Panc1 (cell line): ENCODE data around the gene HEPACAM2.

Experiments used
- CTCF ChIP-seq: fragments of 450-650 bp; IDR thresholded peaks from 2 replicates; pipeline ENCODE4 v1.5.1; 2017; ENCODE audit warnings: mild to moderate bottlenecking
- TF ChIP-seq, protein P1 (sequence below), 2 experiments: IDR thresholded peaks; 2 replicates each; pipeline ENCODE4 v1.6.1; 2011 to 2012; ENCODE audit warnings: low read depth in 2 of 2, control low read depth in 1 of 2, low read length in 1 of 2, mild to moderate bottlenecking in 1 of 2, moderate library complexity in 1 of 2; ENCODE audit not compliant: insufficient read depth in 1 of 2

DNA sequence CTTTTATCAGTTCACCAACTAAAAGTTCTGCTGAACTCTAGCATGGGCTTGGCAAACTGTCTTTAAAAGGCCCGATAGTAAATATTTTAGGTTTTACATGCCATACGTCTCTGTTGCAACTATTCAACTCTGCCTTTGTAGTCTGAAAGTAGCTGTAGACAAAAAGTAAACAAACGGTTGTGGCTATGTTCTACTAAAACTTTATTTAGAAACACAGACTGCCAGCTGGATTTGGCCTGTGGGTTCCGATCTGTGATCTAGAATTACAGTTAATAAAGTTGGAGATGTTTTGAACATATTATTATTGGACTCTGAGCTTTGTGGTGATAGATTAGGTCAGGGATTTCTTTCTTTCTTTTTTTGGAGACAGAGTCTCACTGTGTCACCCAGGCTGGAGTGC is 39.0 kb upstream of the HEPACAM2 start:
- TF ChIP-seq CTCF, result no peak
- TF ChIP-seq, protein P1, sequence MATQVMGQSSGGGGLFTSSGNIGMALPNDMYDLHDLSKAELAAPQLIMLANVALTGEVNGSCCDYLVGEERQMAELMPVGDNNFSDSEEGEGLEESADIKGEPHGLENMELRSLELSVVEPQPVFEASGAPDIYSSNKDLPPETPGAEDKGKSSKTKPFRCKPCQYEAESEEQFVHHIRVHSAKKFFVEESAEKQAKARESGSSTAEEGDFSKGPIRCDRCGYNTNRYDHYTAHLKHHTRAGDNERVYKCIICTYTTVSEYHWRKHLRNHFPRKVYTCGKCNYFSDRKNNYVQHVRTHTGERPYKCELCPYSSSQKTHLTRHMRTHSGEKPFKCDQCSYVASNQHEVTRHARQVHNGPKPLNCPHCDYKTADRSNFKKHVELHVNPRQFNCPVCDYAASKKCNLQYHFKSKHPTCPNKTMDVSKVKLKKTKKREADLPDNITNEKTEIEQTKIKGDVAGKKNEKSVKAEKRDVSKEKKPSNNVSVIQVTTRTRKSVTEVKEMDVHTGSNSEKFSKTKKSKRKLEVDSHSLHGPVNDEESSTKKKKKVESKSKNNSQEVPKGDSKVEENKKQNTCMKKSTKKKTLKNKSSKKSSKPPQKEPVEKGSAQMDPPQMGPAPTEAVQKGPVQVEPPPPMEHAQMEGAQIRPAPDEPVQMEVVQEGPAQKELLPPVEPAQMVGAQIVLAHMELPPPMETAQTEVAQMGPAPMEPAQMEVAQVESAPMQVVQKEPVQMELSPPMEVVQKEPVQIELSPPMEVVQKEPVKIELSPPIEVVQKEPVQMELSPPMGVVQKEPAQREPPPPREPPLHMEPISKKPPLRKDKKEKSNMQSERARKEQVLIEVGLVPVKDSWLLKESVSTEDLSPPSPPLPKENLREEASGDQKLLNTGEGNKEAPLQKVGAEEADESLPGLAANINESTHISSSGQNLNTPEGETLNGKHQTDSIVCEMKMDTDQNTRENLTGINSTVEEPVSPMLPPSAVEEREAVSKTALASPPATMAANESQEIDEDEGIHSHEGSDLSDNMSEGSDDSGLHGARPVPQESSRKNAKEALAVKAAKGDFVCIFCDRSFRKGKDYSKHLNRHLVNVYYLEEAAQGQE (IDR thresholded peaks at IDR 0.05; ENCODE audit: insufficient read depth in 1 of 2, low read depth in 2 of 2, low read length in 1 of 2), result no peak
